COLO668 (cell line): ENCODE data around the gene PPP1R13L.

Source experiments
- DNase-seq: peaks from one replicate; lab custom pipeline; 2025; ENCODE audit not compliant: unreplicated experiment; lab: John Stamatoyannopoulos, UW

Gene PPP1R13L

GRCh38 chr19:45406226-45407090 is 1.6 kb upstream of the PPP1R13L start, which contains the start of gene POLR1G:
TSS of gene POLR1G (plus strand) at chr19:45406644. CDS start at chr19:45406697, 53 bp downstream.
- peak; percentile 81 for DNase-seq

- peak; percentile 86 for DNase-seq
Observed at GRCh38 chr19:45405435-45406225, 761 bp upstream of the PPP1R13L start.

- peak; percentile 79 for DNase-seq
Observed at GRCh38 chr19:45403781-45404556, 900 bp downstream of the PPP1R13L start.

- DNase-seq: no peak
Observed at GRCh38 chr19:45403272-45403671, 1.6 kb downstream of the PPP1R13L start.

GRCh38 chr19:45402298-45403061 is 2.4 kb downstream of the PPP1R13L start:
- DNase-seq: no peak

GRCh38 chr19:45401815-45402214 is 3.1 kb downstream of the PPP1R13L start:
- DNase-seq: no peak

GRCh38 chr19:45400192-45400591 is 4.7 kb downstream of the PPP1R13L start:
- peak; percentile 14 for DNase-seq

GRCh38 chr19:45395821-45396617 is 8.8 kb downstream of the PPP1R13L start:
- DNase-seq: no peak

GRCh38 chr19:45391871-45392665 is 12.8 kb downstream of the PPP1R13L start:
- no peak for DNase-seq

GRCh38 chr19:45391346-45391745 is 13.5 kb downstream of the PPP1R13L start:
- no peak for DNase-seq

GRCh38 chr19:45385392-45386221 is 19.3 kb downstream of the PPP1R13L start:
- no peak for DNase-seq

GRCh38 chr19:45382426-45382825 is 22.4 kb downstream of the PPP1R13L start:
- DNase-seq: no peak

- no peak for DNase-seq
Observed at GRCh38 chr19:45380107-45380506, 24.8 kb downstream of the PPP1R13L start.

- DNase-seq: no peak
Observed at GRCh38 chr19:45376045-45376724, 28.7 kb downstream of the PPP1R13L start.

GRCh38 chr19:45370410-45371204 is 34.3 kb downstream of the PPP1R13L start, which contains the start of gene ERCC2:
TSS of gene ERCC2 (minus strand) at chr19:45370573. CDS start at chr19:45370540, 33 bp downstream.
- DNase-seq: peak; percentile 98

- no peak for DNase-seq
Observed at GRCh38 chr19:45368737-45369340, 36.0 kb downstream of the PPP1R13L start.
